GM21825 (cell line): ENCODE measurements around the gene TTC28.

Experiments
- ATAC-seq: cut with Tn5 transposase; IDR thresholded peaks from one replicate; pipeline ENCODE4 v1.9.1; 2021; ENCODE audit warnings: mild to moderate bottlenecking, moderate library complexity; ENCODE audit not compliant: unreplicated experiment

TTC28 gene

GRCh38 chr22:28151151-28151816 is 528.4 kb downstream of the TTC28 start:
- no peak for ATAC-seq

GRCh38 chr22:28148816-28149465 is 530.7 kb downstream of the TTC28 start:
- no peak for ATAC-seq

DNA sequence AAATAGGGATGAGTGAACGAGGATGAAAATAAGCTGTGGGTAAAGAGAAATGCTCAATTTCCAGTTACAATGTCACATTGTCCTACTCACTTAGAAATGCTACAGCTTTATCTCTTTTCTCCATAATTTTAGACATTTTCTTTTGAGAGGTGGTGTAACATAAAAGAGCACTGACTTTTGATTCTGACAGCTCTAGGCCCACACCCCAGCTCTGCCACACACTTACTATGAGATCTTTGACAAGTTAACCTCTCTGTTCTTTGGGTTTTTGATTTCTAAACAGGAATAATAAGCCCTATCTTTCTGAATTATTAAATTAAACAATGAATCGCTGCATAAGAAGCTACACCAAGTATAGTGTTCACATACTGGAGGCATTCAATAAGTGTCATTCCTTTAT is 532.2 kb downstream of the TTC28 start:
- no peak for ATAC-seq

DNA sequence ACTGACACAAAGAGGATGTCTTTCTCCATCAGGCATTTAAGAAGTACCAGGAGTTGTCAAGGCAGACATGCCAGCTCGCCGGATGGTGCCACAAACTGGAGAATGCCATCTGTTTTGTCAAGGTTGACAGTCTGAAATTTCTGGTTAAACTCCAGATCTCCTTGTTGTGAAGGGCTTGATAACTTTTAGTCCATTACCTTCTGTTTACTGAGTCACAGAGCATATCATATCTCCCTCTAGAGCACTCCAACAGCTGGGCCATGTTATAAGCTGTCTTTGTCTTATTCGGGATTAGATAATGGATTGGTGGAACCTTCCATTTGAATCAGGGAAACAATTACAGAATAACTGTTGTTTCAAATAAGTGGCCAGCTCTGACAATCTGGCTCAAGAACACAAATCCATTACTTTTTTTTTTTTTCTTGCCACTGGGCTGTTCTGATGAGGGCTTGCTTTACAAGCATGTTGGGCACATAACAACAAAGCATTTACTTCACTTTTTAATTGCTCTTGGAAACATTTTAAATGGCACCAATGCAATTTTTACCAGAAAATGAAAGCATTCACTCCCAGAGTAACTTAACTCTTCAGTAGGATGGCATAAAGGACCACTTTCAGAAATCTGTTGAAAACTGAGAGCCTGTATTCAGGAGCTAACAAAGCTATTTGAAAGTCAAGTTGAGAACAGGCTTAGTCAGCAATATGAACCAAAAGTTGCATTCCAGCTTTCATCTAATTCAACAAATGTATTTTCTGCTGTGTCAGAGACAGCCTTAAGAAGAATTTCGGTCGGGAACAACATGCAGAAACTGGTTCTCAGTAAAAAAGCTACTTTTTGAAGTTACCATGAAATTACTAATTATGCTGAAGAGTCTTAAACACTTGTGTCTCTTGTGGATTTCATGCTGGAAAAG is 533.0 kb downstream of the TTC28 start:
- no peak for ATAC-seq

GRCh38 chr22:28143961-28144745 is 535.5 kb downstream of the TTC28 start:
- ATAC-seq: no peak

DNA sequence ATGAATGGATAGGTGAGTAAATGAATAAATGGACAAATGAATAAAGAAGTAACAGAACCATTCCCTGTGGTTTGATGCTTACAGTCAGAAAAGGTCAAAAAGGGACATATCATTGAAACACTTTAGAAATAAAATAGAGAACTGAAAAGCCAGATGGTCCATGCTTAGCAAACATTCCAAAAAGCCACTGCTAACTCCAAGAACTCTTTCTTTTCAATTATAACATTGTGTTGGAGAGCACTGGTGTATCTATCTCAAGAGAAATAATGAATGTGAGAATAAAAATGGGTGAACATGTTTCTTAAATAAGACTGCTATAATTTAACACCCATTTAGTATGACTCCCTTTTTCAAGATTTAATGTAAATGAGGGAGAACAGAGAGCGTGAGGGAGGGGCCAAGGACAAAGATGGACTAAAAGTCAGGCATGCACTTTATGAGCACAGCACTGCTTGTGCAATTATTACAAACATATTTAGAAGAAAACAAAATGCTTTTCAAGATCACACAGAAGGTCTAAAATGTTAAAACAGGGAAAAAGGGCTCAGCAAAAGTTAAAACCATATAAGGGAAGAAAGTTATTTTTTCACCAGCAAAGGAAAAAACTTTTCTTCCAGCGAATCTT is 536.3 kb downstream of the TTC28 start:
- ATAC-seq: no peak

GRCh38 chr22:28142361-28142961 is 537.2 kb downstream of the TTC28 start:
- ATAC-seq: no peak

- no peak for ATAC-seq
Observed at GRCh38 chr22:28141614-28142013, 538.0 kb downstream of the TTC28 start.

DNA sequence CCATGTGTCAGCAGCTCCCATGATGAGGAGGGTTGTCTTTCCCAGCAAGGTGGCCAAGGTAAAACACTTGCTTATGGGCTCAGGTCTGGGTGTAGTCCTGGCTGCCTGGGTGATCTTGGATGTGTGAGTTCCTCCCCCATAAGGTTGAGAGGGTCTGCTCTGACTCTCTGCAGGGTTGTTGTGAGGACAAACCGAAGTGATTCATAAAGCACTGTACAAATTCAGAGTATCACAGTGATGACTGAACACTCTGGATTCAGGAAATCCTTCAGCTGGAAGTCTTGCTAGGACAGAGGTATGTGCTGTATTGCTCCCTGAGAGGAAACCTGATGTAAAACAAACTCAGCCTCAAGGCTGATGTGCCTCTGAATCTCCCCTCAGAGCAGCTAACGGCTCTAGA is 539.7 kb downstream of the TTC28 start:
- ATAC-seq: no peak

- no peak for ATAC-seq
Observed at GRCh38 chr22:28139516-28139915, 540.1 kb downstream of the TTC28 start.

DNA sequence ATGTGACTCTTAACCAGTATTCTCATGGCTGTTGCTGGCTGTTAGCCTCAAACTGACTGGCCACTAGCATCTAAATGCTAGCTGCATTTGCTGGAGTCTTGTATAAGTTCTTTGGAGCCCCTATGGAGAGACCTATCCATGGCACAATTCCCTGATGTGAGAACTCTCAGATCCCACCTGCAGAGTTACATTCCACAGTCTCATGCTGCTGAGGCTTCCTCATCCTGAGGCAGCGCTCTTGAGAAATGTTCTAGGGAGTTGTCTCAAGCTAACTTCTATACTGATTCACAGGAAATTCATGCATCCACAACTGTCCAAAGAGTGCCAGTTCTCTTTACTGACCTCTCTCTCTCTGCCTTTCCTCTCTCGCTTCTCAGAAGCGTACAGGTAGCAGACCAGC is 542.6 kb downstream of the TTC28 start:
- ATAC-seq: no peak

DNA sequence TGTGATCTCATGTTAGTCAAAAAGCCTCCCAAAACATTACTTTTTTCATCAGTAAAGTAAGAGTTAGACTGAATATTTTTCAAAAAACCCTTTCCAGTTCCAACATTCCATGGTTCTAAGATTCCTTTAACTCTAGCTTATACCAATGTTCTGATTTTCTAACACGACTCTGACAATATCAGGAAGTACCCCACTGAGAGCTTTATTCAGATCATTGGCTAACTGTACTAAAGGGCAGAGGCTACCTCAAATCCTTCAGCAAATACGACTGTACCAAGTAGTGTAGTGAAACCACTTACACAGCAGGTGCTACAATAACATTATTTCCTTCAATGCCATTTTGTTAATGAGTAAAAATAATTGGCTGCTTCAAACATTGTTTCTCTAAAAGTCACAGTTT is 547.2 kb downstream of the TTC28 start:
- ATAC-seq: no peak

- ATAC-seq: no peak
Observed at GRCh38 chr22:28129319-28129962, 550.2 kb downstream of the TTC28 start.

DNA sequence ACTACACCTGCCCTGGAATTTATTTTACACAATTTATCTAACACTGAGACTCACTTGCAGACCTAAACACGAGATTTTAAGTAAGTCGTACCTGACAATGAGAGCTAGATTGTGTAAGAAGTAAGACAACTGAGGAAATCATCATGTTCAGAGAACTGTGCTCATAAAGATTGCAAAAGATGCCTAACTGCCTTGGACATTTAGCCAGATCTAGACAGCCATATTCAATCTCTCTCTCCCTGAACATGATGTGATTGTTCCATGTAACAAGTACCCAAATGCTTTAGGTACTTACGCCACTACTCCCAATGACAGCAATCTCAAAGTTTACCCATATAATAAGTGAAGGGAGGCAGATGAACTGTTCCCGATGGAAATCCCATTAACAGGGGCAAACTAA is 550.8 kb downstream of the TTC28 start:
- ATAC-seq: no peak

- no peak for ATAC-seq
Observed at GRCh38 chr22:28125799-28126198, 553.8 kb downstream of the TTC28 start.

DNA sequence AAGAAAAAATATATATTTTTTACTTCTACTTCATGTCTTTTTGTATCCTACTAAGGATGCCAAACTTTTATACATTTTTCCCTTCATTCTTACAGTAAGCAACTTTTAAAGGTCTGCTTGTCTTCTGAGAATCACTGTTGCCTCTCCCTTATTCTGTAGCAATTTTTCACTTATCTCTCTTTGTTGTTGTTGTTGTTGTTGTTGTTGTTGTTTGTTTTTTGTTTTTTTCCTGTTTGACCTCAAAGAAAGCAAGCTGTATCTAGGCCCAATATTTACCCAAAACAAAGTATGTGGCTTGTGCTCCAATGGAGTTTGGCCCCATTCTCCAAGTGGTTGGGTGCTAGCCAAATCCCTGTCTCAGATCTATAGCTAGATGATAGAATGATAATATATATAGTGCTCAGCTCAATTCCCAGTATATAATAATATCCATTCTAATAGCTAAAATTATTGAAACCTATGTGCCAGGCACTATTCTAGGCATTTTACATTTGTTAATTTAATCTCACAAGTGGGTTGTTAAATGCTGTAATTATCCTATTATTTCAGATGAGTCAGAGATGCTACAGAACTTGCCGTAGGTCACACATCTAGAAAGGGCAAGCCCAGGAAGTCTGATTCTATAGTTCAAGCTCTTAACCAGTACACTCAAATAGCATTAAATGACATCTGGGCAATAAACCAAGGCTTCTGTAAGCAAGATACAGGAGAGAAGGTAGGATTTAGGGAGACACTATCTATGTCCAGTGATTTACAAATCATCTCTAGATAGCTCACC is 555.5 kb downstream of the TTC28 start:
- no peak for ATAC-seq

DNA sequence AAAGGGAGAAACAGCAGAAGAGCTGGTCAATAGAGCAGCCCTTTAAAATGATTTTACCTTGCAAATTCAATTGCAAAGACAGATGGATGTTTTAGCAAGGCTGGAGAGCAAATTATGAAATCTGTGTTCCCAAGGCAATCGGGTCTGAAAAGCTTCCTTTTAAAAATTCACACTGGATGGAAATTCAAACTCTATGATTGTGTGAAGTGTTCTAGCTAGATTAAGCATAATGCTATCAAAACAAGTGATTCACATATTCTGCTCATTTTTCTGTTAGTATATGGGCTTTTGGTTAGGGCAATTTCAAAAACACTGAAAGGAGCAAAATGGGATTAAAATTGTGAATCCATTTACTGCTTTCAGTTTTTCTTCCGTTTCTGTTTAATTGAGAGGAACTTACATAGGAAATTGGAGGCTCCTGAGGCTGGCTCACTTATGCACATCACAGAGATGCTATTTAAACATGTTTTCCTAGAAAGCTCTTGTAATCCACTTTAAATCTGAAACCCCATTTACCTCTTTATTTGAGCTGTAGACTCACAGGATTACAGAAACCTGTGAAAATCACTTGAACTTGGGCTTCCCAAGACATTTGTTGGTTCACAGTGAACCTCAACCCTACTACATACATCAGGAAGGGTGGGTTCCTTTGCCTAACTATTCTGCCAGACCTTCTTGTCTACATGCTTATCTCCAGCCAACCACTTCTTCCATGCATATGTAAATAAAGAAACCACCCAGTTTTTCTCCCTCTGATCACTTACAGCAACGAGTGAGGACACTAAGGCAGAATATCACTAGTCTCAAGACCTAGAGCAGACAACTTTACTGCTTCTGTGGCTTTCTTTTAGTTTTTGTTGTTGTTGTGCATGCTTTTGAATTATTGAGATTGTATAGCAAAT is 558.7 kb downstream of the TTC28 start:
- no peak for ATAC-seq
